GM19395 (cell line): ENCODE results near the gene KRT15.

ENCODE experiments used
- ATAC-seq: cut with Tn5 transposase; IDR thresholded peaks from one replicate; pipeline ENCODE4 v1.9.1; 2021; ENCODE audit warnings: mild to moderate bottlenecking, moderate library complexity; ENCODE audit not compliant: unreplicated experiment

Gene KRT15

DNA sequence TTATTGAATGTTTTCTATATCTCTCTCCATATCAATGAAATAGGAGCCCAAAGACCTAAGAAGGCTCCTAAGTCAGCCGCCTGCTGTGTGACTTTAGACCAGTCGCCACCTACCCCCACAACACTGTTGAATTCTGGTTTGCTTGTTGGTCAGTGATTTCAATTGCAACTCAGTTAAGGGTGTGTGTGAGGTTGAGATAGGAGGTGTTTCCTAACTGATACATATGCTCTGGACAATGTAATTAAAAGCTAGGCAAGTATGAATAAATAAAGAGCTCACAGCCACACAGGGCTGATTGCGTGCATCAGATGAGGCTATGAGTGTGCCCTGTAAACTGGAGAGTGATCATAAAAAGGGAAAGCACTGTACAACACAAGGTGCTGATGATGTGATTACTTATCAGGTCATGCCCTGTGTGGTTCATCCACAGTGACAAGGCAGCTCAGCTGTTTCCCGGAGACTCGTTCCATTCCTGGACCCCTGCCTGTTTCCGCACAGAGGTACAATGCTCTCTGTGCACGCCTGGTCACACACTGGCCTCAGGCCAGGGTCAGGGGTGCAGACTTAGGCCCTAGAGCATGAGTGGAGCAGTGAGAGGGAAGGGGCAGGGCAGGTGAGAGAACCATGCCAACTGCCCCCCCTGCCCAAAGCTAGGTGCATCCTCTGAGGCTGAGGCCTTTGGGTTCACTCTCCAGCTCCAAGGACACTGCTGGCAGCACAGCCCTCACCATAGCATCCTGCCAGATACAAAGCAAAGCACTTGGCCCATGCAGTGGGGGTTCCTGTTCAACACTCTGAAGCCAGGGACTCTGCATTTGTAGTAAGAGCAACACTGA, 34.5 kb downstream of the KRT15 start:
- ATAC-seq = no peak

DNA sequence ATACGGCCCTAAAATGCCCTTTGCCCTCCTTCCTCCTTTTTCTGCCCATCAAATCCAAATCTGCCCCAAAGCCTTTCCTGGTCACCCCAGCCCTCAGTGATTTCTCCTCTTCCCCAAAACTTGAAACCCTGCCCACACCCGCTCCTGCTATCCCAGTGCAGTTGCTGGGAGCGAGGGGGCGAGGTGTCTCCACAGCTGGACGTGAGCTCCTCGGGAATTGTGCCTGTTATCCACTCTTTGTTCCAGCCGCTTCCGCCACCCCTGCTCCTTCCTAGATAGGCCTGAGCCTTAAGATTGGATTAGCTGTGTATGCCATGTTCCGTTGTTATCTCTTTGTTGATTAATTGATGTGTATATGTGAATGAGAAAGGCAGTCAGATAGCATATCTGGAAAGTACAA, 35.2 kb downstream of the KRT15 start:
- no peak for ATAC-seq

GRCh38 chr17:41481036-41481435, 37.7 kb downstream of the KRT15 start, which contains the start of gene KRT35:
Gene KRT35 (minus strand): TSS chr17:41481151. CDS start chr17:41481097, 54 bp downstream.
- no peak for ATAC-seq

- ATAC-seq = no peak
Observed at GRCh38 chr17:41480581-41480980, 38.1 kb downstream of the KRT15 start.

DNA sequence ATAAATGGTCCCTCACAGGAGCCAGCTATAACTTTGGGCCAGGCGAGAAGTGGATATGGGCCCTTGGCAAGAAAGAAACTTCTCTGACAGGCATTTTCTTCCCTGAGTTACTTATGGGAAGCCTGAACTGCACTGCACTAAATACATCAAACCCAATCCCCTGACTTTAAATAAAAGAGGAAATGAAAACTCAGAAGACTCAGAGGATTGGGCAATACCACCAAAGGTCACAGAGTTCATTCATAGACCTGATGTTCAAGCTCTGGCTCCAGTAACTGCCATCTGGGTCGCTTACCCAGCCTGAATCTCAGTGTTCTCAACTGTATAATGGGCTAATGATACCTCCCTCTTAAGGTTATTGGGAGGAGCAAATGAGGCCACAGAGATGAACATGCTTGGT, 38.6 kb downstream of the KRT15 start:
- no peak for ATAC-seq

GRCh38 chr17:41478237-41478636, 40.5 kb downstream of the KRT15 start:
- no peak for ATAC-seq

DNA sequence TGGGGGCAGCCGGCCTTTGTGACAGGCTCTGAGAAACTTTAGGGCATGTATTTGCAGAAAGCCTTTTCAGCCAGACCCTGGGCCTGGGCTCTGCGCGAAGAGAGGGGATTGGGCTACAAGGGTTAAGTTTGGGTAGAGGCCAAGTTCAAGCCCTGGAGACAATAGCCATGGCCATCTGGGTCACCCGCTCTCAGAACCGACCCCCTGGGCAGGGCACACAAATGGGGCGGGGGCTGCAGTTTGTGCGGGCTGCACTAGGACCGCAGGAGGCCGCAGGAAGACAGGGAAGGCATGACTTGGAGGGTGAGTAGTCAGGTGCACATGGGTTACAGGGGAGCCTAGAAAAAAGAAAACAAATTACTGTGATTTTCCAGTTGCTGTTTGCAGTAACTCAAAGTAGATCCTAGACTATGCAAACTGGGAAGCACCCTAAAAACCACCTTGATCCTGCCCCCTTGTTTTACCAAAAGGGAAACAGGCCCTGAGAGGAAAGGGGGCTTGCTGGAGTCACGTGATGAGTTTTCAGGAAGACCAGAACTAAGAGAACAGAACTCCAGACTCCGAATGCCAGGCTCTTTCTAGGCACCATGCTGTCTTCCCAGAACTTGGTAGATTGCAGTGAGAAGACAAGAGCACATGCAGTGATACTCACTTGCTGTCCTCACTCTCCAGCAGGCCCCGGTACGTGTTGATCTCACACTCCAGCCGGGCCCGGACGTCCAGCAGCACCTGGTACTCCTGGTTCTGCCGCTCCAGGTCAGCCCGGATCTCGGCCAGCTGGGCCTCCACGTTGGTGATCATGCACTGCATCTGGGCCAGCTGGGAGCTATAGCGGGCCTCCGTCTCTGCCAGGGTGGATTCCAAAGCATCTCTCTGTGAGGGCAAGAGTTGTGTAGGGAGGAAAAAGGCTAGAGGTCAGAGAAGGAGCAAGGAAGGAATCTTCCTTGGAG, 41.5 kb downstream of the KRT15 start:
- no peak for ATAC-seq

- ATAC-seq = no peak
Observed at GRCh38 chr17:41475421-41475820, 43.3 kb downstream of the KRT15 start.

- ATAC-seq = no peak
Observed at GRCh38 chr17:41474863-41475262, 43.8 kb downstream of the KRT15 start.

- no peak for ATAC-seq
Observed at GRCh38 chr17:41468346-41468745, 50.3 kb downstream of the KRT15 start.

GRCh38 chr17:41467561-41467960, 51.1 kb downstream of the KRT15 start:
- no peak for ATAC-seq

DNA sequence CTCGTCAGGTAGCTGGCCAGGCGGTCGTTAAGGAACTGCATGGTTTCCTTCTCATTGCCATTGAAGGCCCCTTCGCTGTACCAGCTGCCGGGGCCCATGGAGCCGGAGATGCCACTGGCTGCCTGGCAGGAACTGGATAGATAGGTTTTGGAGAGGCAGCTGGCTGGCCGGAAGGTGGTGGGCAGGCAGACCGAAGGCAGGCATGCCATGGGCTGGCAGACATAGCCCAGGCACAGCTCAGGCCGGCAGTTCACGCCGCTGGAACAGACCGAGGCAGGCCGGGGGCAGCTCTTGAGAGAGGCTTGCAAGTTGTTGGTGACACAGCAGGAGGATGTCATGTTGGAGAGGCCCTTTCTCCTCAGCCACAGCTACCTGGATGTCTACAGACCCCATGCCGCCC, 51.7 kb downstream of the KRT15 start, which contains the start of gene KRT32:
Gene KRT32 (minus strand): TSS at position 399 of the 400 bp plus-strand sequence. CDS start 61 bp downstream, at position 338.
- no peak for ATAC-seq

- ATAC-seq = no peak
Observed at GRCh38 chr17:41464682-41465081, 54.0 kb downstream of the KRT15 start.

- ATAC-seq = no peak
Observed at GRCh38 chr17:41464173-41464572, 54.5 kb downstream of the KRT15 start.

DNA sequence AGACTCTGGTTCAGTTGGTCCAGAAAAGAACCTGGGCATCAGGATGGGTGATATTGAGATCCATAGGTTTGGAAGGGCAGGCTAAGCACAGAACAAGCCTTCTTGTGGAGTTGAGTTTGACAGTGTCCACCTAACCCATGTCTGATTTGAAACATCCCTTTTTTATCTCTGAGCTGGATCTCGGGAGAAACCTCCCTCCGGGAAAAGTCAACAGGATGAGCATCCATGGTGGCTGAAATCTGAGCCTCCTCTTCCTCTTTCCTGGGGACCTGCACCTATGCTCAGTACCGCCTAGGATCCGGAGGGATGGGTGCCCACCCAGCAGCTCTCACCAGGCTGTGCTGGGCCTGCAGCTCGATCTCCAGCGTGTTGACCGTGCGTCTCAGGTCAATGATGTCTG, 54.9 kb downstream of the KRT15 start:
- no peak for ATAC-seq
